Epidermal melanocyte (primary cell): ENCODE results near the gene NRIP3.
"Not testable (repeated sequence)": the region's sequence is repeated elsewhere in the genome, so short reads cannot be mapped to it uniquely, and the experiment has no call there.

Experiments used
- DNase-seq: peaks from one replicate; pipeline ENCODE4 v3.0.0; 2011; ENCODE audit warnings: low spot score; ENCODE audit not compliant: insufficient read length

NRIP3 gene

DNA sequence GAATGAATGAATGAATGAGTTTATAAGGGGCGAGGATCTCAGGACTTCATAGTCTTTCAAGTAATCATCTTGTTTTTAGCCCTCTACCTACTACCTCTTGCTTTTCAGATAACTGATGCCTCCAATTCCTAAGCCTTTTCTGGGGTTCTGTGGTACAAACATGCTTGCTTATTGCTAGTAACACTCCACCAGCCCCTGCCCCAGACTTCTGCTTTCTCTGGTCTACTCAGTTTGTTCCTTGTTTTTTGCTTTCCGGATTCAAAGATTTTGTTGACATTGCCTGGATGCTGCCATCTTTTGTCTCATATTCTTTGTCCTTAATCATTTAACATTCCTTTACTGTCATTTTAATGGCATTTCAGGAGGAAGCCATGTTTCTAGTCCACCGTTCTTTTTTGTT, 30.7 kb downstream of the NRIP3 start:
- DNase-seq, result no peak

DNA sequence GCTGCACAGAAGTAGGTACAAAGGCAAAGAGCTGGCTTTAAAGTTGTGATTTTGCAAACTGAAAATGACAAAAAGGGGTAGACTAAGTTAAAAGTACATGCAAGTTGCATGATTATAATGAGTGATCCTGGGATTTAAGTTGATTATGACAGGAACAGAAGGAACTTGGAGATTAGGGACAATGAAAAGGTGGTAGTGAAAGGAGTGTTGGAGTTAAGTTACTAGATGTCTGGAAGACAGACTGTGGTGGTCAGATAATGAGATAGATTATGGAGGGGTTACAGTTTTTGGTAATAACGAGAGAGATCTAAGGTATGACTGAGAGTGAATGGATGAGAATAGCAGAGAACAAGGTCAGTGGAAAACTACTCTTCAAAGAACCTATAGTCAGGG, 31.9 kb downstream of the NRIP3 start:
- DNase-seq, result no peak

DNA sequence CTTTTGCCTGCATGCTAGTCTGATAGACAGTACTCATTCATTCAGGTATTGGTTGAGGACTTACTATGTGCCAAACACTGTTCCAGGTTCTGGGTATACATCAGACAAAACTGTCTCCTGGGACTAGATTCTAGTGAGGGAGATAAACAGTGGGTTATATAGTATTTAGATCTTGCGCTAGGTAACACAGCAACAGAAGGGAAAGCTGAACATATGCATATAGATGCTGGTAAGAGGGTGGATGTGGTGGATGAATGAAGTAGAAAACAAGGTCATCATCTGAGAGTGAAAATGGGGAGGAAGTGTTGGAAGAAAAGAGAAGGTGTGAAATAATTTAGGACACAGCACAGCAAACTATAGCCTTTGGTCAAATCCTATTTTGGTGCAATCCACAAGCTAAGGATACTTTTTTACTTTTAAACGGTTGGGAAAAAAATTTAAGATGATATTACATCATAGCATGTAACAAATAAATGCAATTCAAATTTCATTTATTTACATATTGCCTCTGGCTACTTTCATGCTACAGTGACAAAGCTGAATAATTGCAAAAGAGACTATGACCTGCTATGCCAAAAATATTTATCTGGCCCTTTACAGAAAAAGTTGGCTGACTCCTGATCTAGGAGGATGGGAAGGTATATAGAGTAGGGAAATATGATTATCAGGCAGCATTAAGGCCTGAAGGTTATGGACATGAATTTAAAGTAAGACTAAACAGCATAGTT, 32.4 kb downstream of the NRIP3 start:
- no peak for DNase-seq

DNA sequence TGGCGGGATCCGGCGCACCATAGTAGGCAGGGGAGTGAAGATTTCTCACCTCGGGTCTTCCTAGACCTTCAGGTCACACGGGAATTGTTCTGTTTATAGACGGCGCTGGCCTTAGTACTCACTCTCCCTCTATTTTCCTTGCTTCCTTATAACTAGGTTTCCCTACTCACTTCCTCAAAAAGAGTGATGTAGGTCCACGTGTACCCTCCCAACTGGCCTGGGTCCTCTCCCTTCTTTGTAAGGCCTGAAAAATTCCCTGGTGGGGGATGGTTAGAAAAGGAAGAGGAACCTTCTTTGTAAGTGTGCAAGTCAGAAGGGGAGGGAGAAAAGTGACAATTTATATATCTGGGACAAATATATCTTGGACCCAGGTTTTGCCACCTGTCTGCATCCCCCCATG, 36.6 kb downstream of the NRIP3 start:
- no peak for DNase-seq

DNA sequence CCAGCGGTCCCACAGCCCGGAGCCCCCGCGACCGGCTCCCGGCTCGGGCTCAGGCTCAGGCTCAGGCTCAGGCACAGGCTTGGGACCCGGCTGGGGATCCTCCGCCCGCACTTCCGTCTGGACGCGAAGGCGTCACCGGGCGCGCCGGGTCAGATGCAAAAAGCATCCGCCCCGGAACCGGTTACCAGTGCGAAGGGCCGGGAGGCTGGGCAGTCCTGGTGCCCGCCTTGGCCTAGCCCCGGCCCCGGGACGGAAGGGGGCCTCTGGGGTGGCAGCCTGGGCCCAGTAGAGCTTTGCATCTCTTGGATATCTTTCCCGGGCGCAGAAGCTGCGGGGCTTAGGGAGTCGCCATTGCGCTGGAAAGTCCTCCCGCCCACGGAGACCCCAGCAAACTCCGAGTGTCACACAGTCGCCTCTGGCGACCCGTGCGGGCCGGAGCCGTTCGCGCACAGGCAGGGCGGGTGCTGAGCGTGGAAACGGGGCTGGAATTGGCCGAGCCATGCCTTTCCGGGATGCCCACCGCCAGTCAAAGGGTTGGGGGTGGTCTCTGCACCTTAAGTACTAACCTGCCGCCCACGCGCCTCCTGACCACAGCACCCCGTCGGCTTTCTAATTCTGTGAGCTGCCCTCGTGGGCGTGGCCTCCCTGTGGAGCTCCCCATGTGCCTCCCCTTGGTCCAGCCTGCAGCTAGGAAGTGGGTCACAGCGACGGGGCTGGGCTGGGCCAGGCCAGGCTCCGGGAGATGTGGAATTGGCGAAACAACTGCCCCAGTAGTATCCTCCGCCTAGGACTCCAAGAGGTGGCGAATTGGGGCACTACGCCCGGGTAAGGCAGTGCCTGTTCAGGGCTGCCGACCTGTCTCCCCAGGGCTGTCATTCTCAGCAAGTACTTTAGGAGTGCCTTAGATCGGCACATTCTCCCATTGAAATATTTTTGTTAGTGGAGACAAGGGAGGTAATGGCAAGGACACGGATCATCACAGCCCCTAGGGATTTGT, 39.2 kb downstream of the NRIP3 start, which contains the start of gene TMEM9B:
Gene TMEM9B (minus strand): TSS at position 119 of the 997 bp plus-strand sequence. CDS start 129 bp downstream, outside the sequence.
- DNase-seq, result peak; percentile 72

DNA sequence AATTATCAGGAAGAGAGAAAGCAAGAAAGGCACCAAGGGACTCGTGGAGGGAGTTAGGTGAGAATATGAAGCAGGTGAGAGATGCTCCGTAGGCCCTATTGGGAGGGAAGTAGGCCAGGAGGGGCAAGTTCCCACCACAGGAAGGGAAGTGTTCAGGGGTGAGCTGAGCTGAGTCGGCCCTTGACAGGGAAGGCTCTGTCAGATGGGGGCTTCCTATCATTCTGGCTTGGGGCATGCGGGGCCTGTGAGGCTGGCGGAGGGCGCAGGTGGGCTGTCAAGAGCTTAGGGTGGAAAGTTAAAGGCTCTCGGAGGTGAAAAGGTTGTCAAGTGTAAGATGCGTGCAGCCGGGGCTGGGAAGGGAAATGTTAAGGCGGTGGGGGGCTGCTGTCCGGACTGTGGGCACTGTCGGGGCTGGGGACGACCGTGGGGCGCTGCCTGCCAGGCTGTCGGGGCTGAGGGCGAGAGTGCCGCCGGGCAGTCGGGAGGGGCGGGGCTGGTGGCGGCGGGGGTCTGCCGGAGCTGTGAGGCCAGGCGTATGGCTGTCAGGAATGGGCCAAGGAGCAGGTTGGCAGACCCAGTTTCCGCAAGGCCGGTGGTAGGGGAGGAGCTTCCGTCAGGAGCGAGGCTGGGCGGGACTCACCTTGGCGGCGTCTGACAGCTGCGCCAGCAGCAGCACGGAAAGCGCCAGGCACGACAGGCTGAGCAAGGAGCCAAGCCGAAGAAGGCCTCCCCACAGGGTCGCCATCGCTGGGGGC, 40.1 kb downstream of the NRIP3 start:
- no peak for DNase-seq

DNA sequence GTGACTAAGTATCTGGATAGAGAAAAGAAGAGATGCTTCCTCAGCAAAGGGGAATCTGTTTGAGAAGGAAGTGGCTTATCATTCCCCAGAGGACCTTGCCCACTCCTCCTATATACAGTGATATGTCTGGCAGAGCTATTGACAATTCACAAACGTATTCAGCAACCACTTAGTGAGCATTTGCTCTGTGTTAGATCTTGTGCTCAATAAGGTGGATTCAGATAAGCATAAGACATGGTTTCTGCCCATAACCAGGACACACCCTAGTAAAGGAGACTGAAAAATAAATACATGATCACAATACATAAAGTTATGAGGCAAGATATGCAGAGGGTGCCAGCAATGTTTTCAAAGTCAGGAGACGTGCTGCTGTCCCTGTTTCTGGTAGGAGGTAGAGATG, 41.0 kb downstream of the NRIP3 start:
- no peak for DNase-seq

DNA sequence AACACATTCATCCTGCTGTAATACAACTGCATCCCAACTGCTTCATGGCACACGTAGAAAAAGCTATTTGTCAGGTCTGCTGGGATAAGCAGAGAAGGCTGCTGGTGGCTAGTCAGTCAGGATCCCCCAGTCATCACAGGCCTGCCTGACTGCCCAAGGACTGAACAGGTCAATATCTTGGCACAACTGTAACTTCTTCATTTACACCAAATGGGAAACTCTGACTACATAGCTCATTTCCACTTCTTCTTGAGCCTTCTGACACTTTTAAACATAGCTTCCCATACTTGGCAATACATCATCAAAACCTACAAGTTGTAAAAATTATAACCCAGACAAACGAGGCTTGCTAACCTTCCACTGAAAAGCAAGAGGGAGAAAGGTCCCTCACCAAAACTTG, 42.4 kb downstream of the NRIP3 start:
- DNase-seq, result no peak

DNA sequence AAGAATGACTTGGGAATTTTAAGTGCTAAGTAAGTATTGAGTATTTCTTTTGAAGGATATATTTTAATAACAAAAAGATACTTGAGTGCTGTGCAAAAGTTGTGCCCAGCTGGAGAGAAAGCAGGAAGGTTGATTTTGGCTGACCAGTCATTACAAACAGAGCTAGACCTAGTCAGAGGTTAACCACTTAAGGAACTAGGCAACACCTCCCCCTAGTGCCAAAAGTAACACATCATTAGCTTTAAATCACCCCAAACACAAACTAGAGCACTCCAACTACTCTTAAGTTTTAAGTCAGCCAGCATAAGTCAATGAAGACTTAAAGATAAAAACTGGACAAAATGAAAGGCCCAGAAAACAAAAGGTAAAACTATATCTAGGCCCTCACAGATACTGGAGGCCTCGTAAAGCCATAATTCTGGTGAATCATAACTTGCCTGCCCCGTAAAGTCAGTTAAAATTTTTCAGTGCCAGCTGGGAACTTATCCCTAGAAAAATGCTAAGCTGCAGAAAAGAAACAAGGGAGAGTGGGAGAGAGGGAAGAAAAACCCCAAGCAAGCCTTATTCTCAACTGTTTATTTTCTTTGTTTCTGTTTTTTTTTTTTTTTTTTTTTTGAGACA, 44.1 kb downstream of the NRIP3 start:
- DNase-seq, result peak; percentile 78

DNA sequence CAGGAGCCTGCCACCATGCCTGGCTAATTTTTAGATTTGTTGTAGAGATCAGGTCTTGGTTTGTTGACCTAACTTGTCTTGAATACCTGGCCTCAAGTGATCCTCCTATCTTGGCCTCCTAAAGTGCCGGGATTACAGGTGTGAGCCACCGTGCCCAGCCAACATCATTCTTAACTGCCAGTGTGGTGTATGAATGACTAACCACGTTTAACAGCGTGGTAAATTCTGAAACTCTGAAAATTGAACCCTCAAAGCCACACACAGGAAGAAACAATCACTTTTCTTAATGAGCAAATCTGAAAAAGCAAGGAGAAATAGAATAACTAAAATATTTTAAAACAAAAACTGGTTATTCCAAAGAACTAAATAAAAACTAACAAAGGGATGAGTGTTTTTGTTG, 46.9 kb downstream of the NRIP3 start:
- DNase-seq, result no peak

DNA sequence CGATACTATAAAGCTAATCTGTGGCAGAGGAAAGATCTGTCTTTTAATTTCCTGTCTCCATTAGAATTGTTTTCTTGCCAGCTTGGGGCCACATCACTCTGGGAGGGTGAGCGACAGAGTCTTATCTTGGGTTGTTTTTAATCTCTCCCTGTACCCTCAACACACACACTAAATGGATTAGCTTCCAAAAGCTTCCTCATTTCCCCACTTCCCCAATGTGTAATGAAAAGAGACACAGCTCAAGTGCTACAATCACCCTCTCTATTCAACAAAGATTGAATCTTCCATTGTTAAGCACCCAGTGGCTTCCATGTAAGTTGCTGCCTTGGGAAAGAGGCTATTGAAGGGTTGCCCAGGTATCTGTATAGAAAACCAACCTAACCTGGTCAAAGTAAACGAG, 54.9 kb downstream of the NRIP3 start:
- no peak for DNase-seq

DNA sequence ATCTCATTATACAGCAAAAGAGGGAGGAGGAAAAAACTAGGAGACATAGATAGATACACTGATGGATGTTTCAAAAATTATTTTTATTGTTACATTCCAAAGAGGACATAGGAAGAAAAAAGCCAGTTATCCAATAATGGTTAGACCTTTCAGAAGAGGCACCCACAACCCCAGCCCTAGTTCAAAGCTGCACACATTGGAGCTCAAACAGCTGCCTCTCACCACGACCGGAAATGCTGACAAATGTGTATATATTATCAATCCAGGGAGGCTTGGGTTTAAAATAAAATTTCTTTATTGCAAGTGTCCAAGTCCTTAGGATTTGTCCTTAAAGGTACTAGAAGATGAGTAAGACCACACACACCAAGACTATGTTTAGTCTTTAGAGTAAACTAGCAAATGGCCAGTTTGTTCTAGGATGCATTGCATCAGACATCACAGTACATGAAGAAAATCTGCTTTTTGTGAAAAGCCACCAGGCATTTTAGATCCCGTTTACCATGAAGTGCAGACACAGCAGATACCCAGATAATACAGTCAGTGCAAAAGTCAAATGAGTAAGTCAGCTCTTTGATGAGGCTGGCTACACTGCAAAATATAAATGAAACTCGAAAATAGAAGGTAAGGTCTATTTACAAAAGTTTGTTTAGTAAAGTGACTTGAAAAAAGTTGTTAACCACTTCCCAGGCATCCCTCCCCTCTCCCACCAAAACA, 56.4 kb downstream of the NRIP3 start:
- no peak for DNase-seq

DNA sequence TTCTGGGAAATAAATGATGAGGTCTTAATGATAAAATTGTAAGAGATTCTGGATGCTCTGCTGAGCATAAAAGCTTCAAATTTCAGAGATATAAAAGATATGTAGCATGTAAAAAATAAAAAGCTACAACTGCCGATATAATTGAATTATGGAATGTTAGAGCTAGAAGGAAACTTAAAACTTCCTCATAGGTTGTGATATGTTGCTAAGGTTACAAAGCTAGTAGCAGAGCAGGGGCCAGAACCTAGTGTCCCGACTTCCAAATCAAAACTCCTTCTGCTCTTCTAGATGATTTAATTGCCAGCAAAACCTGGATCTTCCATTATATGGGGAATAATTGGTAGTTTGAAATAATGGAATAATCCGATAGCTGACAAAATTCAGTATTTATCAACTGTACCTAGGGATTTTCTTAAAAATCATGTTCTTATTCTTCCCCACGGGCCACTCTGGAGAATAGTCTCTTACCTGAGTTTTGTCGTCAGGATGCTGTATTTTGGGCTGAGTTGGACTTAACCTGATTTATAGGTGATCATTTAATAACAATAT, 61.2 kb downstream of the NRIP3 start, which contains the start of gene ASCL3:
Gene ASCL3 (minus strand): TSS at position 499 of the 549 bp plus-strand sequence. CDS start 4,855 bp downstream, outside the sequence.
- no peak for DNase-seq

DNA sequence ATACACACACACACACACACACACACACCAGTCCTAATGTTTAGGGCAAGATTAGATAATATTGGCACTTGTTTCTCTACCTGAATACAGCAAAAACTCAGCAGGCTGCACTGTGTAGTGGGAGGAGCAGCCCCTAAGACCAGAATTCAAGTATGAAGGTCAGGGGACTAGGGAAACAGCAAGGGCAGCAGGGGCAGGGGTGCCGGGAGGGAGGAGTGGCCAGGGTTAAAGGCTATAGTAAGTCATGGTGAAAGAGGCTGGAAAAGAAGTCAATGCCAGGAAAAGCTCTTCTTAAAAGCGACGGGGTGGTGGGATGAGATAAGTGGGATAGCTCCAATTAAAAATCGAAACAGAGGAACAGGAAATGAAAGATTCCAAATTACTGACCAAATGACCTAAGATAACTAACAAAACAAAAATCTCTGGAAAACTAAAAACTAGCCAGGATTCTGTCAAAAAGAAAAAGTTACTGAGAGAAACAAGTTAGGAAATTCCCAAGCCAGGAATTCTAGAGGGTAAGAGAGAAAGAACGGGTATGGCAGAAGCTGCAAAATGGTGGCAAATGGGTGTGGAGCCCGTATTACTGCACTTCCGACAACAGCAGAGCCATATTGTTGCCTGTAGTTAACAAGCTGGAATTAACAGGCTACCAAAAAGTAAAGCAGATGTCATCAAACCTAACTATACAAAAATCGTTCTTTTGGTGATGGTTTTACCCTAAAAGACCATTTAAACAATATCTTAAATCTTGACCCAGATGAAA, 62.3 kb downstream of the NRIP3 start:
- no peak for DNase-seq

DNA sequence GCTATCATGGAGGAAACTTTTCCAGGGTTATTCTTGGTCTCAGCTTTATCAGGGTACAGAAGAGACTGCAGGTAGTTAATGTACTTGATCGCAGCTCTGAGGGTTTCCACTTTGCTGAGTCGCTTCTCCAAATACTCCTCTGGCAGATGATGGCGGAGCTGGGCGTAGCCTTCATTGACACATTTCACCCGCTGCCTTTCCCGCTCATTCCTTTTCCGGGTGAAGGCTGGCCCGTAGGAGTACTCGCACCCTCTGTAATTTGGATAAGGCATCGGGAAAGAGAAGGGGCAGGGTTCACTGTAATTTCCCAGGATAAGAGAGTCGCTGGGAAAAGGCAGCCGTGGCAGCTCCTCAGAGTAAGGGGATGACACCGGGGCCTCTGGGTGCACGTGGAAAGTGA, 66.1 kb downstream of the NRIP3 start:
- DNase-seq, result no peak

DNA sequence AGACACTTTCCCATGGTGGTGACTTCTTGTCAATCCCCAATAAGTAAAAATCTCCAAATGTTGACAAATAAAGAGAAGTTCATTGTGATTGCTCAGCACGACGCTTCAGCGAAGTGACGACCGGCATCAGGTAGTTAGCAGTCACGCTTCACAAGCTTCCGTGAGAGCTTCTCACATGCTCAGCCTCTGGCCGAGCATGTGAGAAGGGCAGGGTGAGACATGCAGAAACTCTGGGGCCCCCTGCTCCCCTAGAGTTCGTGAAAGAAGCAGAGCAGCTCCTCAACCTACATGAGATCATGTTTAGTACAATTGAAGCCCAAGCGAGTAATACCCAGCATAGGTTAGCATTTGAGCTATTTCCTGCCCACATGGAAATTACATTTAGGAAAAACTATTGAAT, 66.6 kb downstream of the NRIP3 start:
- DNase-seq, result no peak

DNA sequence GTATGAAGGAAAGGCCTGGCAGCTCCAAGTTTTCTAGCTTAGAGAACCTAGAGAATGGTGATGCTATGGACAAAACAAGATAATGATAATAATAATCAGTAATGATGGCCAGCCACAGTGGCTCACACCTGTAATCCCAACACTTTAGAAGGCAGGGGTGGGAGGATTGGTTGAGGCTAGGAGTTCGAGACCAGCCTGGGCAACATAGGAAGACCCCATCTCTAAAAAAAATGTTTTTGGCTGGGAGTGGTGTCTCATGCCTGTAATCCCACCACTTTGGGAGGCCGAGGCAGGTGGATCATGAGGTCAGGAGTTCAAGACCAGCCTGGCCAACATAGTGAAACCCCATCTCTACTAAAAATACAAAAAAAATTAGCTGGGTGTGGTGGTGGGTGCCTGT, 68.0 kb downstream of the NRIP3 start:
- not testable (repeated sequence) for DNase-seq

DNA sequence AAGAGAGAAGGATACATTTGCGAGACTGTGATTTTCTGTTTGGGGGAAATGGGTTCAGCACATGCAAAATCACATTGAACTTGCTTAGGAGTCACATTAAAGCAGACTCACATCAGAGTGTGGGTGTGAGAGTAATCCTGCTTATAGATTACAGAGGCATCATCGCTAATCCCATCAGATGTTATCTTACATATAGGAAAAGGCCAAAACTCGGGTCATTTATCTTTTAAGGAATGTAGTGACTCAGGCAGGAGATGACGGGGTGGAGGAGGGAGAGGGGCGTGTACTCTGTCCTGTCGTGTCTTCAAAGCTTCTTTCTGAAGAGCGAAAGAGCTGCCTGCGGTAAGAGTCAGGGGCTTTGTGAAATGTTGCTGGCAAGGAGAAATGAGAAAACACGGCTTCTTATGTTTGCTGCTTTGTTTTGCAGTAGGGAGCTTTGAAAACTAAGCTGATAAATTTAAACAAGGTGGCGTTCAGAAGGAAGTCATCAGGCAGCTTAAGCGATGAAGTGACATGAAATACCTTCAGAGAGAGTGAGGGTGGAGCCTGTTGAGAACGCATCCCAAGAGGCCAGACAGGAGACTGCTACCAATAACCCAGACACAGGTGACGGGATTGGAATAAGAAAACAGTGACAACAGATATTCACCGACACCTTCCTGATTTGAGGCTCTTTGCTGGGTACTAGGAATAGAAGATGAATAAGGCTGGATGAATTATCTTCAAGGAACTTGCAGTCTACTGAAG, 68.9 kb downstream of the NRIP3 start:
- DNase-seq, result no peak

DNA sequence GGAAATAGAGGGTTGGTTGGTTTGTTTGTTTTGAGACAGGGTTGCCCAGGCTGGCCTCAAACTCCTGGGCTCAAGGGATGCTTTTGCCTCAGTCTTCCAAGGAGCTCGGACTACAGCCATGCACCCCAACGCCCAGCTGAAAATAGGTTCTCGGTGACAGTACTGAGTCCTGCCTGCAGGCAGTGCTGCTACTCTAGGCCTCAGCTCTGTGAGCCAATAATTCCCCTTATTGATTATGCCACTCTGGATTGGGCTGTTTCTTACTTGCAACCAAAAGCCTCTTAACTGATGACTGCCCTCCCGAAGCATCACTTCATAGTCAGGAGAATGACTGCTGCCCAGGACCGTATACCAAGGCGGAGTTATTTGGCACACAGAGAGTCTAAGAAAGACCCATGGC, 69.9 kb downstream of the NRIP3 start:
- no peak for DNase-seq
